Measurements from ENCODE around the gene INSL4. TPM values are rescaled to one million over a fixed set of nuclear protein-coding genes. Genes with fewer than 3 reads are reported as not detected.

Gene INSL4
- total RNA-seq, 4 donors from 2014 or later, result not detected

DNA sequence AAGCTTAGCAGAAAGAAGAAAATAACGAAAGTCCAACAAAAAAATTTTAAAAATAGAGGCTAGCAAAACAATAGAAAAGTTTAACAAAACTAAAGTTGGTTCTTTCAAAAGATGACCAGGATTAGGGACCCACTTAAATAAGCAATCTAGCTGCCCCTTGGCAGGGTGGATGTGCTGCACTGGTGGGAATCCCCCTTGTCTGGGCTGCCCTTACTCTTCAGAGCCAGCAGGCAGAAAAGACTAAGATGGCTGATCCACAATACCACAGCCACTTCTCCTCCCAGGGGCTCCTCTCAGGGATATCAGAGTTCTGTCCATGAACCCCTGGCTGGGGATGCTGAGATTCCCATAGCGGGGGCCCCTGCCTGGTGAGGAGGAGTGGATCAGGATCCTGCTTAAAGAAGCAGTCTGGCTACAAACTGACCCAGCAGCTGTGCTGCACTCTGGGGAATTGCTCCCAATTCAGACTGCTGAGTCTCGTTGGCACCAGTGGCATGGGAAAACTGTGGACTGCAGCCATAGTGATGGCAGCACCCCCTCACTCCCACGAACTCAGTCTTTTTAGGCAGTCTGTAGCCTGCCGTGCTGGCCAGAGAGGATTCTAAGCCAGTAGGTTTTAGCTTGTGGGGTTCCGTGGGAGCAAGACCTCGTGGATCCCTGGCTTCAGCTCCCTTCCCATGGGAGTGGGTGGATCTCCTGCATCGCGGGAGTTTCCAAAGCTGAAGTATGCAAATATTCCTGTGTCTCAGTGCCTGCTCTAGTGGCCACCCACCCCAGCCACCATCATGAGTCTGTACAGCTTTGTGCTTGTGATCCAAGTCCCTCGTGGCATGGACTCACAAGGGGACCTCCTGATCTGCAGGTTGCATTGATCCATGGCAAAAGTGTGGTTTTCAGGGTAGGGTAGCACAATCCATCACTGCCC lies 42.9 kb upstream of the INSL4 start:
- H3K4me3 ChIP-seq, result no peak overlapping the region
- TF ChIP-seq, protein P1, sequence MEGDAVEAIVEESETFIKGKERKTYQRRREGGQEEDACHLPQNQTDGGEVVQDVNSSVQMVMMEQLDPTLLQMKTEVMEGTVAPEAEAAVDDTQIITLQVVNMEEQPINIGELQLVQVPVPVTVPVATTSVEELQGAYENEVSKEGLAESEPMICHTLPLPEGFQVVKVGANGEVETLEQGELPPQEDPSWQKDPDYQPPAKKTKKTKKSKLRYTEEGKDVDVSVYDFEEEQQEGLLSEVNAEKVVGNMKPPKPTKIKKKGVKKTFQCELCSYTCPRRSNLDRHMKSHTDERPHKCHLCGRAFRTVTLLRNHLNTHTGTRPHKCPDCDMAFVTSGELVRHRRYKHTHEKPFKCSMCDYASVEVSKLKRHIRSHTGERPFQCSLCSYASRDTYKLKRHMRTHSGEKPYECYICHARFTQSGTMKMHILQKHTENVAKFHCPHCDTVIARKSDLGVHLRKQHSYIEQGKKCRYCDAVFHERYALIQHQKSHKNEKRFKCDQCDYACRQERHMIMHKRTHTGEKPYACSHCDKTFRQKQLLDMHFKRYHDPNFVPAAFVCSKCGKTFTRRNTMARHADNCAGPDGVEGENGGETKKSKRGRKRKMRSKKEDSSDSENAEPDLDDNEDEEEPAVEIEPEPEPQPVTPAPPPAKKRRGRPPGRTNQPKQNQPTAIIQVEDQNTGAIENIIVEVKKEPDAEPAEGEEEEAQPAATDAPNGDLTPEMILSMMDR (IDR thresholded peaks at IDR 0.05), result no peak
- TF ChIP-seq POLR2A (IDR thresholded peaks at IDR 0.05) (no peak), EP300 (IDR thresholded peaks at IDR 0.05) (no peak)

DNA sequence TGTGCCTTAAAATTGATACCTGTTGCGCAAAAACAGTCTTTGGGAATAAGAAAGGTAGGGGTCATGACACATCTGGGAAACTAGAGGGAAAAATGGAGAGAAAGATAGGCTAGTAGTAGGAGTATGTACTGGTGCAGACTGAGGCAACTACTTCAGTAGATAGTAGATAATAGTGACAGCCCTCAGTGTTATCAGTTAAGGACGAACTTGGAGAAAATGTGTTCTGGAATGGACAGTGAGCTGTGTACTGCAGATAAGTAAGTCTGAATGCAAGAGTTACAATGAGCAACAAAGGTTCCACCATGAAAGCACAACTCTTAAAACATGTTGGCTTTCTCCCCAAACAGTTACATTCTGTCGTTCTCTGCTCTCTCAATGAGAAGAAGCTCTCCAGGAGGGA lies 39.2 kb upstream of the INSL4 start:
- no peak for DNase-seq (ENCODE audit: low spot score in 2 of 2)
- H3K27me3 ChIP-seq, result no peaks in the 10 kb centered on the region
- H3K27ac ChIP-seq, result no peak overlapping the region
- no peak for TF ChIP-seq POLR2A (IDR thresholded peaks at IDR 0.05)
- TF ChIP-seq, protein P1 (IDR thresholded peaks at IDR 0.05), result no peak
- no peak for TF ChIP-seq EP300 (IDR thresholded peaks at IDR 0.05)
- no peak overlapping the region for H3K4me3 ChIP-seq
- H3K36me3 ChIP-seq, result no peaks in the 10 kb centered on the region
- H3K9me3 ChIP-seq, result no peaks in the 10 kb centered on the region
- WGBS, 2 donors, result 87 to 91% methylated on average over 3 of the region's 3 CpGs
- H3K4me1 ChIP-seq, result no peaks in the 10 kb centered on the region

More for the DNA sequence above, 42.9 kb upstream of the INSL4 start:
- DNase-seq (ENCODE audit: low spot score in 2 of 2), result no peak
- Histone ChIP-seq H3K4me1 (no peaks in the 10 kb centered on the region), H3K27me3 (no peaks in the 10 kb centered on the region), H3K9me3 (no peaks in the 10 kb centered on the region), H3K27ac (no peak overlapping the region), H3K36me3 (no peaks in the 10 kb centered on the region)
- 69 to 74% methylated on average over 10 of the region's 10 CpGs for WGBS, 2 donors

- Histone ChIP-seq H3K4me1 (no peaks in the 10 kb centered on the region), H3K27ac (no peak overlapping the region), H3K9me3 (peaks cover 0 to 3% (median 1%) of the 10 kb centered on the region in 4 donors), H3K36me3 (no peaks in the 10 kb centered on the region), H3K27me3 (no peaks in the 10 kb centered on the region), H3K4me3 (no peak overlapping the region)
- WGBS, 2 donors, result 45 to 47% methylated on average over 2 of the region's 2 CpGs
- DNase-seq (ENCODE audit: low spot score in 2 of 2), result no peak
- TF ChIP-seq POLR2A (IDR thresholded peaks at IDR 0.05), result no peak
These were observed 37.9 kb upstream of the INSL4 start for GRCh38 chr9:5193345-5193744.

GRCh38 chr9:5195463-5195862 lies 35.8 kb upstream of the INSL4 start:
- 62 to 89% methylated on average over 1 of the region's 1 CpG for WGBS, 2 donors
- no peak for DNase-seq (ENCODE audit: low spot score in 2 of 2)
- Histone ChIP-seq H3K4me1 (no peaks in the 10 kb centered on the region), H3K27me3 (no peaks in the 10 kb centered on the region), H3K9me3 (peaks cover 0 to 4% (median 1%) of the 10 kb centered on the region in 4 donors), H3K36me3 (no peaks in the 10 kb centered on the region), H3K27ac (no peak overlapping the region), H3K4me3 (no peak overlapping the region)
- TF ChIP-seq EP300 (IDR thresholded peaks at IDR 0.05), result no peak
- TF ChIP-seq POLR2A (IDR thresholded peaks at IDR 0.05), result no peak
- TF ChIP-seq, protein P1 (IDR thresholded peaks at IDR 0.05), result no peak

DNA sequence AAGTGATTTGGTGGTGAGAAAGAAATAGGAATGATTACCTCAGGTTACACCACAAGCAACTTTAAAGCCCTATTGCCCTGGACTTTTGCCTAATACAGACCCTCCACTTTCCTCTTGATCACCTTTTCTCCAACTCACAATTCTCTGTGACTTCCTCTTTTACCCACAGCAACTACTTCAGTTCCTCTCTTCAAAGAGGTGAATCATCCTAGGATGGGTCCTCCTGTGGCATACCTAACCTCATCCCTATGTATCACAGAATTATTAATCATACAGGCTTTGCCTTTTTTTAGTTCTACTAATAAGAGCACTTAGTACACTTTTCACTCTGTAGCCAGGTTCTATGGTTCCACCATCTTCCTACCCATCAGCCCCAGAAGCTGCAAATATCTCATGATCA lies 26.1 kb upstream of the INSL4 start:
- no peak overlapping the region for H3K27ac ChIP-seq
- H3K4me1 ChIP-seq, result no peaks in the 10 kb centered on the region
- no peaks in the 10 kb centered on the region for H3K36me3 ChIP-seq
- H3K4me3 ChIP-seq, result no peak overlapping the region
- TF ChIP-seq, protein P1 (IDR thresholded peaks at IDR 0.05), result no peak
- TF ChIP-seq POLR2A (IDR thresholded peaks at IDR 0.05) (no peak), EP300 (IDR thresholded peaks at IDR 0.05) (no peak)
- no peaks in the 10 kb centered on the region for H3K9me3 ChIP-seq
- H3K27me3 ChIP-seq, result no peaks in the 10 kb centered on the region
- DNase-seq (ENCODE audit: low spot score in 2 of 2), result no peak

All from tibial nerve (tissue), 4 donors.